ENCODE measurements around the gene DESI1.
"Not testable (repeated sequence)": the region's sequence is repeated elsewhere in the genome, so short reads cannot be mapped to it uniquely, and the experiment has no call there.

DESI1 gene

GRCh38 chr22:41620589-41621098 is at the start of gene DESI1:
Gene DESI1, minus strand, starts transcription at chr22:41621043. Its CDS starts 204 bp downstream, at chr22:41620839.
- DNase-seq: peak in 1 of 2 experiments; percentile 38

- DNase-seq: no peak
These were observed 48.4 kb upstream of the DESI1 start for GRCh38 chr22:41668971-41669911.

GRCh38 chr22:41664951-41665350 is 44.1 kb upstream of the DESI1 start:
- DNase-seq: no peak

- DNase-seq: no peak
These were observed 43.6 kb upstream of the DESI1 start for GRCh38 chr22:41664490-41664889.

GRCh38 chr22:41663594-41663993 is 42.8 kb upstream of the DESI1 start:
- not testable (repeated sequence) for DNase-seq

GRCh38 chr22:41661713-41662112 is 40.9 kb upstream of the DESI1 start:
- no peak for DNase-seq

GRCh38 chr22:41661088-41661487 is 40.2 kb upstream of the DESI1 start:
- DNase-seq: no peak

- no peak for DNase-seq
These were observed 39.6 kb upstream of the DESI1 start for GRCh38 chr22:41660416-41660815.

GRCh38 chr22:41659941-41660340 is 39.1 kb upstream of the DESI1 start:
- no peak for DNase-seq

- no peak for DNase-seq
These were observed 38.0 kb upstream of the DESI1 start for GRCh38 chr22:41658869-41659268.

- DNase-seq: no peak
These were observed 36.9 kb upstream of the DESI1 start for GRCh38 chr22:41657709-41658108.

GRCh38 chr22:41656556-41656955 is 35.7 kb upstream of the DESI1 start:
- DNase-seq: no peak

- DNase-seq: no peak
These were observed 33.5 kb upstream of the DESI1 start for GRCh38 chr22:41654322-41654721.

GRCh38 chr22:41650821-41651220 is 30.0 kb upstream of the DESI1 start:
- DNase-seq: no peak

GRCh38 chr22:41650229-41650628 is 29.4 kb upstream of the DESI1 start:
- DNase-seq: no peak

- DNase-seq: no peak
These were observed 27.6 kb upstream of the DESI1 start for GRCh38 chr22:41648432-41648831.

GRCh38 chr22:41647771-41648170 is 26.9 kb upstream of the DESI1 start:
- DNase-seq: no peak

GRCh38 chr22:41642331-41643110 is 21.7 kb upstream of the DESI1 start:
- no peak for DNase-seq

GRCh38 chr22:41641854-41642253 is 21.0 kb upstream of the DESI1 start:
- DNase-seq: no peak

- no peak for DNase-seq
These were observed 17.9 kb upstream of the DESI1 start for GRCh38 chr22:41638748-41639147.

GRCh38 chr22:41638124-41638523 is 17.3 kb upstream of the DESI1 start:
- DNase-seq: no peak

GRCh38 chr22:41637623-41638022 is 16.8 kb upstream of the DESI1 start:
- not testable (repeated sequence) for DNase-seq

- no peak for DNase-seq
These were observed 15.6 kb upstream of the DESI1 start for GRCh38 chr22:41636467-41636866.

- not testable (repeated sequence) for DNase-seq
These were observed 13.8 kb upstream of the DESI1 start for GRCh38 chr22:41634610-41635009.

Data from Kasumi-1 (cell line).